ENCODE measurements around the gene SLC25A48. TPM values are rescaled to one million over a fixed set of nuclear protein-coding genes. Genes with fewer than 3 reads are reported as not detected.
A peak's percentile ranks its signal among the peaks of the same experiment; 100 is the strongest.

The SLC25A48 gene
- total RNA-seq, 2 experiments from 2014 or later: not detected

GRCh38 chr5:135894789-135895188, 60.3 kb downstream of the SLC25A48 start:
- no peak overlapping the region for H3K27ac Mint-ChIP-seq
- H3K27me3 Mint-ChIP-seq: peaks cover 32% of the 10 kb centered on the region
- no peak overlapping the region for H3K4me3 Mint-ChIP-seq
- peaks cover 12% of the 10 kb centered on the region for H3K4me1 Mint-ChIP-seq
- no peaks in the 10 kb centered on the region for H3K36me3 Mint-ChIP-seq
- no peak for DNase-seq
- no peaks in the 10 kb centered on the region for H3K9me3 Mint-ChIP-seq

- Mint-ChIP-seq H3K27ac (no peak within 1 kb of the TSS), H3K36me3 (no peaks in the 10 kb centered on the region), H3K27me3 (peaks cover 32% of the 10 kb centered on the region), H3K9me3 (no peaks in the 10 kb centered on the region), H3K4me3 (no peak within 1 kb of the TSS), H3K4me1 (peaks cover 12% of the 10 kb centered on the region)
- no peak for DNase-seq
These were observed 61.1 kb downstream of the SLC25A48 start, which contains the start of gene IL9 for GRCh38 chr5:135895474-135896006. Gene IL9, minus strand, starts transcription at chr5:135895841. Its CDS starts 25 bp downstream, at chr5:135895816.

DNA sequence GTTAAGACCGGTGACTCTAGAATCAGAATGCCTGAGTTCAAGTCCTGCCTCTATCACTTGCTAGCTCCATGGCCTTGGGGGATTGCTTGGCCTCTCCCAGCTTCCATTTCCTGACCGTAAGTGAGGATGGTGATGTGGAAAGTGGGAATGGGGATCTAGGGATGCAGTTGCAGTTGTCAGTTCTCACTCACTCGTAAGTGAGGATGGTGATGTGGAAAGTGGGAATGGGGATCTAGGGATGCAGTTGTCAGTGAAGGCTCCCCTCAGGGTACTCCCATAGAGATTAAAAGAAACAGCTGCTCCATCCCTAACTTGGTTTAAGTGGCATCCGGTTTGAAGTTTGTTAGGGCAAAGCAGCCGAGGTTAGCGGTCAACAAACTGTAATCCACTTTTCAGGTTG, 64.2 kb downstream of the SLC25A48 start:
- H3K4me3 Mint-ChIP-seq: no peak overlapping the region
- H3K36me3 Mint-ChIP-seq: no peaks in the 10 kb centered on the region
- H3K27me3 Mint-ChIP-seq: peaks cover 41% of the 10 kb centered on the region
- DNase-seq: no peak
- H3K4me1 Mint-ChIP-seq: peaks cover 4% of the 10 kb centered on the region
- H3K9me3 Mint-ChIP-seq: no peaks in the 10 kb centered on the region
- no peak overlapping the region for H3K27ac Mint-ChIP-seq

DNA sequence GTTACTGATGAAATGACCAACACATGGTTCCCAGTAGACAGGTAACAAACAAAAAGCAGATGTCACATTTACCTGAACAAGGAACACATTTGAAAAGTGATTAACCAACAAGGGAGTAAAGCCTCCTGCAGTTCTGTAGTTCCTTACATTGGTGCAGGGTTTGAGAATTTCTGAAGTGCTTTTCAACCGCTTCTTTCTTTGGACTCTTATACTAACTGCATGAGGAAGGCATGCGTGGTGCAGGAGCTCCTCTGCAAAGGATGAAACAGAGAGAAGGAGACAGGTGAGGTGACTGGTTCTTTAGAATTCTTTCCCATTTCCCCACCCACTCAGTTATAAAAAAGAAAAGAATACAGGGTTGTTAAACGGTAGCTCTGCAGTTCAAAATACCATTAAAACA, 65.8 kb downstream of the SLC25A48 start:
- Mint-ChIP-seq H3K27ac (no peak overlapping the region), H3K27me3 (peaks cover 30% of the 10 kb centered on the region), H3K9me3 (no peaks in the 10 kb centered on the region), H3K4me1 (peaks cover 4% of the 10 kb centered on the region), H3K4me3 (no peak overlapping the region), H3K36me3 (no peaks in the 10 kb centered on the region)
- no peak for DNase-seq

GRCh38 chr5:135901633-135902032, 67.2 kb downstream of the SLC25A48 start:
- no peak overlapping the region for H3K4me3 Mint-ChIP-seq
- H3K27me3 Mint-ChIP-seq: peaks cover 29% of the 10 kb centered on the region
- no peak for DNase-seq
- no peak overlapping the region for H3K27ac Mint-ChIP-seq
- H3K4me1 Mint-ChIP-seq: no peaks in the 10 kb centered on the region
- no peaks in the 10 kb centered on the region for H3K36me3 Mint-ChIP-seq
- H3K9me3 Mint-ChIP-seq: no peaks in the 10 kb centered on the region

- H3K4me3 Mint-ChIP-seq: no peak overlapping the region
- peaks cover 28% of the 10 kb centered on the region for H3K27me3 Mint-ChIP-seq
- no peak overlapping the region for H3K27ac Mint-ChIP-seq
- DNase-seq: no peak
- H3K9me3 Mint-ChIP-seq: no peaks in the 10 kb centered on the region
- no peaks in the 10 kb centered on the region for H3K36me3 Mint-ChIP-seq
- H3K4me1 Mint-ChIP-seq: no peaks in the 10 kb centered on the region
These were observed 70.7 kb downstream of the SLC25A48 start for GRCh38 chr5:135905144-135905543.

GRCh38 chr5:135913713-135914626, 79.5 kb downstream of the SLC25A48 start:
- no peaks in the 10 kb centered on the region for H3K36me3 Mint-ChIP-seq
- H3K9me3 Mint-ChIP-seq: no peaks in the 10 kb centered on the region
- H3K27ac Mint-ChIP-seq: no peak overlapping the region
- no peak overlapping the region for H3K4me3 Mint-ChIP-seq
- DNase-seq: no peak
- H3K27me3 Mint-ChIP-seq: peaks cover 52% of the 10 kb centered on the region
- no peaks in the 10 kb centered on the region for H3K4me1 Mint-ChIP-seq

DNA sequence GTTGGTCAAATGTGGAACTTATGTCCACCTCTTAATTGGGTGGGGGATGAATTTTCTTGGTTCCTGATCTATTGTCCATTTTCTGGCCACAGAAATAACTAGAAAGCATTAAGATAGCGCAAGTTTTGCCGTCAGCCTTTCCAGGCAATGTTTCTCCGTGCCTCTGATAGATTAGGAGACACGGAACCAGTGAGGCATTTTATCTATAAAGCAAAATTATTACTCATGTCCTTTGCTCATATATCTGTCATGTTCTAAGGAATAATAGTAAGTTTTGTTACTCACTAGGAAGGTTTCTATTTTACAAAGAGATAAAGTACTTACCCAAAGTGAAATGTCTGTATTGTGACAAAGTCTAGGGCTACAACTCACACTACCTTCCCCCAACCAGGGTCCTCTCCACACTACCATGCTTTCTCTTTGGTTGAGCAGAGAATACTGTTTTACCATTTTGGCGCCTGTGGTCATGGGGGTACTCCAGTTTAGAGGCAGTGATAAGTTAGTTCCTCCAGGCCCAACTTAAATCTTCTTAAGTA, 81.1 kb downstream of the SLC25A48 start:
- Mint-ChIP-seq H3K4me3 (no peak overlapping the region), H3K4me1 (no peaks in the 10 kb centered on the region), H3K27ac (no peak overlapping the region), H3K36me3 (no peaks in the 10 kb centered on the region), H3K27me3 (peaks cover 47% of the 10 kb centered on the region), H3K9me3 (no peaks in the 10 kb centered on the region)
- no peak for DNase-seq

- no peaks in the 10 kb centered on the region for H3K36me3 Mint-ChIP-seq
- H3K27ac Mint-ChIP-seq: no peak overlapping the region
- no peak for DNase-seq
- H3K9me3 Mint-ChIP-seq: no peaks in the 10 kb centered on the region
- H3K27me3 Mint-ChIP-seq: peaks cover 41% of the 10 kb centered on the region
- H3K4me1 Mint-ChIP-seq: no peaks in the 10 kb centered on the region
- H3K4me3 Mint-ChIP-seq: no peak overlapping the region
These were observed 82.3 kb downstream of the SLC25A48 start for GRCh38 chr5:135916638-135917263.

GRCh38 chr5:135920199-135920598, 85.7 kb downstream of the SLC25A48 start:
- Mint-ChIP-seq H3K4me1 (no peaks in the 10 kb centered on the region), H3K27ac (no peak overlapping the region), H3K27me3 (peaks cover 45% of the 10 kb centered on the region), H3K4me3 (no peak overlapping the region), H3K36me3 (no peaks in the 10 kb centered on the region), H3K9me3 (no peaks in the 10 kb centered on the region)
- no peak for DNase-seq

GRCh38 chr5:135921388-135921787, 86.9 kb downstream of the SLC25A48 start:
- no peaks in the 10 kb centered on the region for H3K4me1 Mint-ChIP-seq
- H3K36me3 Mint-ChIP-seq: no peaks in the 10 kb centered on the region
- H3K27me3 Mint-ChIP-seq: peaks cover 46% of the 10 kb centered on the region

GRCh38 chr5:135930029-135930948, 95.8 kb downstream of the SLC25A48 start:
- DNase-seq: peak; percentile 5
- Mint-ChIP-seq H3K27ac (no peak overlapping the region), H3K4me1 (no peaks in the 10 kb centered on the region), H3K27me3 (peaks cover 62% of the 10 kb centered on the region), H3K9me3 (peaks cover 3% of the 10 kb centered on the region), H3K4me3 (no peak overlapping the region), H3K36me3 (no peaks in the 10 kb centered on the region)

More at GRCh38 chr5:135921388-135921787, 86.9 kb downstream of the SLC25A48 start:
- Mint-ChIP-seq H3K9me3 (peaks cover under 1% of the 10 kb centered on the region), H3K27ac (no peak overlapping the region), H3K4me3 (no peak overlapping the region)
- DNase-seq: no peak

DNA sequence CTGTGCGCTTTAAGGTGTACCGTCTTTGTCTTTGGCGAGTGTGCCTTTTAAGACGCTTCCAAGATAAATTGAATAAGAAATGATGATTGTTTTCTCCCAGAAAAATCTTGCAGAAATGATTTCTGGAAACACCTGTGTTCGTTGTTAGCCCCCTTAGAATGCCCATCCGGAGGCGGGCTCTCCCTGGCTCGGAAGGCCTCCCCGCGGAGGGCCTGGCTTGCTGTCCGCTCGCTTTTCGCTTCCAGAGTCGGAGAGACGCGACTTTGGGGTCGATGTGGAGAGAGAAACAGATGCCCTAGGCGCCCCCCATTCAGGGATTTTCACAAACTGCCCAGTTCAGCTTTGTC, 96.5 kb downstream of the SLC25A48 start:
- Mint-ChIP-seq H3K27me3 (peaks cover 60% of the 10 kb centered on the region), H3K4me3 (no peak overlapping the region), H3K27ac (no peak overlapping the region), H3K4me1 (no peaks in the 10 kb centered on the region), H3K9me3 (peaks cover 3% of the 10 kb centered on the region), H3K36me3 (no peaks in the 10 kb centered on the region)
- DNase-seq: no peak

DNA sequence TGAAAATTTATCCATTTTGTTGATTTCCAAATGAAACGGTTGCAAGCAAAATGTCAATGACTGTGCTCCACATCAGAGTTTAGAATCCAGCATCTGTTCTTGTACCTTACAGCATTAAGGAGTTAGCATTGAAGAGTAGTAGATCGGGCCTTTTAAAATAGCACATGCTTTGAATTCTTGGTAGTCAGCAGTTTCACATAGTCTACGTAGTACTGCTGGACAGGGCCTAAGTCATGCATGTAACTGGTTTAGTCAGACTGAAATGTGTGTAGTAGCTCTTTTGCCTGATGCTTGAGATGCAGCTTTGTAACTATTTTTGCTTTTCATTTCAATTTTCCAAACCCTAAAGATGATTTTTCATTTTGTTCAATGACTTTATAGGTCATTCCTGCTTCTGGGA, 100.5 kb downstream of the SLC25A48 start:
- H3K9me3 Mint-ChIP-seq: no peaks in the 10 kb centered on the region
- H3K27ac Mint-ChIP-seq: no peak overlapping the region
- H3K4me3 Mint-ChIP-seq: no peak overlapping the region
- no peaks in the 10 kb centered on the region for H3K36me3 Mint-ChIP-seq
- peaks cover 31% of the 10 kb centered on the region for H3K27me3 Mint-ChIP-seq
- no peak for DNase-seq
- H3K4me1 Mint-ChIP-seq: no peaks in the 10 kb centered on the region

Data from activated naive CD8-positive, alpha-beta T cell treated with anti-CD3 and anti-CD28 coated beads for 36 hours (primary cell).